ENCODE measurements around the gene MINDY2.

Gene MINDY2, protein sequence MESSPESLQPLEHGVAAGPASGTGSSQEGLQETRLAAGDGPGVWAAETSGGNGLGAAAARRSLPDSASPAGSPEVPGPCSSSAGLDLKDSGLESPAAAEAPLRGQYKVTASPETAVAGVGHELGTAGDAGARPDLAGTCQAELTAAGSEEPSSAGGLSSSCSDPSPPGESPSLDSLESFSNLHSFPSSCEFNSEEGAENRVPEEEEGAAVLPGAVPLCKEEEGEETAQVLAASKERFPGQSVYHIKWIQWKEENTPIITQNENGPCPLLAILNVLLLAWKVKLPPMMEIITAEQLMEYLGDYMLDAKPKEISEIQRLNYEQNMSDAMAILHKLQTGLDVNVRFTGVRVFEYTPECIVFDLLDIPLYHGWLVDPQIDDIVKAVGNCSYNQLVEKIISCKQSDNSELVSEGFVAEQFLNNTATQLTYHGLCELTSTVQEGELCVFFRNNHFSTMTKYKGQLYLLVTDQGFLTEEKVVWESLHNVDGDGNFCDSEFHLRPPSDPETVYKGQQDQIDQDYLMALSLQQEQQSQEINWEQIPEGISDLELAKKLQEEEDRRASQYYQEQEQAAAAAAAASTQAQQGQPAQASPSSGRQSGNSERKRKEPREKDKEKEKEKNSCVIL

DNA sequence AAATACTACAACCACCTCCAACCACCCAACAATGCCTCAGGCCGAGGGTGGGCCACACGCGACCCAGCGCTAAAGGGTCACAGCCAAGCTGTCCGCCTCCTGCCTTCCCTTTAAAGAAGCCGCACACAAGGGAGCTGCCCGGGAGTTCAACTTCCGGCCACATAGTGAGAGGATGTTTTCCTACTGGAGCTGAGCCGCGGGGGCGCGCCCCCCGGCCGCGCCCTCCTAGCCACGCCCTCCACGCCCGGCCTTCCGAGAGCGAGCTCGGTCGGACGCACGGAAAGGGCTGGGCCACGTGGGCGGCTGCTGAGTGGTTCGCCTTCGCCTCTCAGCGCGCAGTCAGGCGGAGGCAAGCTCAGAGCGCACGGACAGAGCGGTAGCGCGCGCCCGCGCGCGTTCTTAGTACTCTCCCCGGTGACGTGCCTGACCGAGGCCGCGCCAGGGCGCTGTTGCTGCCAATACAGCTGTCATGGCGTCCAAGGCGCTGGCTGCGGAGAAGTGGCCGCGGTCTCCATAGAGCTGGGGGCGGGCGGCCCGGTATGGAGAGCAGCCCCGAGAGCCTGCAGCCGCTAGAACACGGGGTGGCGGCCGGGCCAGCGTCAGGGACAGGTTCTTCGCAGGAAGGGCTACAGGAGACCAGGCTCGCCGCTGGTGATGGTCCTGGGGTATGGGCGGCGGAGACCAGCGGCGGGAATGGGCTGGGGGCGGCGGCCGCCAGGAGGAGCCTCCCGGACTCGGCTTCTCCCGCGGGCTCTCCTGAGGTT, at the start of gene MINDY2:
MINDY2 (plus strand) TSS at position 446 of the 764 bp plus-strand sequence; CDS start at position 540, 94 bp downstream.
- peak within 1 kb of the TSS; percentile 95 for H3K9ac ChIP-seq (ENCODE audit: insufficient read length, low read depth)
- DNase-seq (ENCODE audit: low read depth, low spot score) = peak; percentile 98
- TF ChIP-seq SUZ12 (IDR thresholded peaks at IDR 0.05; ENCODE audit: extremely low read depth, insufficient read depth, insufficient read length) = no peak
- no peak for TF ChIP-seq ZNF274 (IDR thresholded peaks at IDR 0.05; ENCODE audit: low read depth, low read length)
- peak; percentile 81 for TF ChIP-seq YY1 (IDR thresholded peaks at IDR 0.05; ENCODE audit: insufficient read depth, insufficient read length)
- H3K4me3 ChIP-seq (ENCODE audit: insufficient read length, low read depth) = peak within 1 kb of the TSS; percentile 97
- H3K4me1 ChIP-seq (ENCODE audit: insufficient read depth, insufficient read length) = no peaks in the 10 kb centered on the region
- H3K9me3 ChIP-seq (ENCODE audit: insufficient read depth, low read length) = no peaks in the 10 kb centered on the region
- H3K36me3 ChIP-seq (ENCODE audit: insufficient read depth, insufficient read length, low read length) = no peaks in the 10 kb centered on the region
- no peaks in the 10 kb centered on the region for H3K27me3 ChIP-seq (ENCODE audit: insufficient read depth, insufficient read length)

DNA sequence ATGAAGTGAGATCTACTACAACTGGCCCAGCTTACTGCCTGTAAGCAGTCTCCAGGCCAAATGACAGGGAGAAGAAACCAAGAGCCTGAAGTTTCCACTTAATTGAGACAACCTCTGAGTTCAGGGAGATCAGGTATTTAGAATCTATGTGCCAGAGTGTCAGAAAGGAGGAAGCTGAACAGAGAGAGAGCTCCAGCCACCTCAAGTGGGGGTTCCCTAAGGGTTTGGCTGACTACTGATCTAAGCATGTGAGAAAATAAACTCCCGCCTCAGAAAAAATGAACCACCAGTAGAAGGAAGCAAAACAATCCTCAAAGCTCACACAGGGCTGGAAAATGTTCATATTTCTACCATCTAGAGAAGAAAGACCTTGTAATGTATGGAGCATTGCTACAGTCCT, 46.6 kb upstream of the MINDY2 start:
- TF ChIP-seq YY1 (IDR thresholded peaks at IDR 0.05; ENCODE audit: insufficient read depth, insufficient read length) (no peak), ZNF274 (IDR thresholded peaks at IDR 0.05; ENCODE audit: low read depth, low read length) (no peak), SUZ12 (IDR thresholded peaks at IDR 0.05; ENCODE audit: extremely low read depth, insufficient read depth, insufficient read length) (no peak)
- Histone ChIP-seq H3K4me1 (ENCODE audit: insufficient read depth, insufficient read length) (no peaks in the 10 kb centered on the region), H3K9me3 (ENCODE audit: insufficient read depth, low read length) (no peaks in the 10 kb centered on the region), H3K27me3 (ENCODE audit: insufficient read depth, insufficient read length) (no peaks in the 10 kb centered on the region), H3K36me3 (ENCODE audit: insufficient read depth, insufficient read length, low read length) (peaks cover 2% of the 10 kb centered on the region), H3K4me3 (ENCODE audit: insufficient read length, low read depth) (no peak overlapping the region), H3K9ac (ENCODE audit: insufficient read length, low read depth) (no peak overlapping the region)
- no peak for DNase-seq (ENCODE audit: low read depth, low spot score)

DNA sequence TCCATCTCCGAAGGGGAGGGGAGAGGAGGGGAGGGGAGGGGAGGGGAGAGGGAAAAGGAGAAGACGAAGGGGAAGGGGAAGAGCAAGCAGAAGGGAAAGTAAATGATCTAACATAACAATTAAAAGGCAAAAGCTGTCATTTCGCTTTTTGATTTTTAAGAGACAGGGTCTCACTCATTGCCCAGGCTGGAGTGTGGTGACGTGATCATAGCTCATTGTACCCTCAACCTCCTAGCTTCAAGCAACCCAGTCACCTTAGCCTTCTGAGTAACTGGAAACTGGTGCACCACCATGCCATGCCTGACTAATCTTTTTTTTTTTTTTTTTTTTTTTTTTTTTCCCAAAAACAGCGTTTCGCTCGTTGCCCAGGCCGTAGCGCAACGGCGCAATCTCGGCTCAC, 44.2 kb upstream of the MINDY2 start:
- Histone ChIP-seq H3K27me3 (ENCODE audit: insufficient read depth, insufficient read length) (no peaks in the 10 kb centered on the region), H3K4me3 (ENCODE audit: insufficient read length, low read depth) (no peak overlapping the region), H3K9me3 (ENCODE audit: insufficient read depth, low read length) (no peaks in the 10 kb centered on the region), H3K36me3 (ENCODE audit: insufficient read depth, insufficient read length, low read length) (peaks cover 5% of the 10 kb centered on the region), H3K4me1 (ENCODE audit: insufficient read depth, insufficient read length) (no peaks in the 10 kb centered on the region), H3K9ac (ENCODE audit: insufficient read length, low read depth) (no peak overlapping the region)
- DNase-seq (ENCODE audit: low read depth, low spot score) = no peak
- TF ChIP-seq ZNF274 (IDR thresholded peaks at IDR 0.05; ENCODE audit: low read depth, low read length) (no peak), YY1 (IDR thresholded peaks at IDR 0.05; ENCODE audit: insufficient read depth, insufficient read length) (no peak), SUZ12 (IDR thresholded peaks at IDR 0.05; ENCODE audit: extremely low read depth, insufficient read depth, insufficient read length) (no peak)

DNA sequence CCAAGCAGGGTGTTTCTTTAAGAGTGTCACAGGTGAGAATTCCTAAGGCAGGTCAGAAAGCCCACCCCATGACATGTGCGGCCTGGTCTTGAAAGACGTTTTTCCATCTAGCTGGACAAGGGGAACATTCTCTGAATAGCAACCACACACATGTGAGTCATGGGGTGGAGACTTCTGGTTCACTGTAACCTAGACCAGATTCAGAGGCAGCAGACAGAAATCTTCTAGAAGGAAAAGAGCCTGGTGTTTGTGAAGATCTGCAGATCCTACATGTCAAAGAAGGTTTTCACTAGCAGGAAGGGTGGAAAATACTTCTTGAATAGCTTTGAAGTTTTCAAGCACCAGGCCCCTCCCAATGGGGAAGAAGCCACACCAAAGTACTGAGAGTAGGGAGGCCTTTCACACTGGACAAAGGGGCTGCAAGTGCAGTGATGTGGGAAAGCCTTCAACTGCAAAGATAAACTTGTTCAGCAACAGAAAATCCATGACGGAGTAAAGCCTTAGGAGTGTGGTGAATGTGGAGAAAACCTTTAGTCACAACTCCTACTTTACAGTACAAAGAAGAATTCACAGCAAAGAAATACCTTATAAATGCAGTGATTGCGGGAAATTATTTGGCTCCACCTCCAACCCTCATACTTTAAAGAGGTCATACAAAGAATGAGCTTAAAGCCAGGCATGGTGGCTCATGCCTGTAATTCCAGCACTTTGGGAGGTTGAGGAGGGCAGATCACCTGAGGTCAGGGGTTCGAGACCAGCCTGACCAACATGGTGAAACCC, 39.2 kb upstream of the MINDY2 start:
- Histone ChIP-seq H3K27me3 (ENCODE audit: insufficient read depth, insufficient read length) (no peaks in the 10 kb centered on the region), H3K4me3 (ENCODE audit: insufficient read length, low read depth) (no peak overlapping the region), H3K4me1 (ENCODE audit: insufficient read depth, insufficient read length) (no peaks in the 10 kb centered on the region), H3K9me3 (ENCODE audit: insufficient read depth, low read length) (no peaks in the 10 kb centered on the region), H3K9ac (ENCODE audit: insufficient read length, low read depth) (no peak overlapping the region), H3K36me3 (ENCODE audit: insufficient read depth, insufficient read length, low read length) (peaks cover 5% of the 10 kb centered on the region)
- no peak for DNase-seq (ENCODE audit: low read depth, low spot score)
- TF ChIP-seq ZNF274 (IDR thresholded peaks at IDR 0.05; ENCODE audit: low read depth, low read length) (no peak), YY1 (IDR thresholded peaks at IDR 0.05; ENCODE audit: insufficient read depth, insufficient read length) (no peak)

DNA sequence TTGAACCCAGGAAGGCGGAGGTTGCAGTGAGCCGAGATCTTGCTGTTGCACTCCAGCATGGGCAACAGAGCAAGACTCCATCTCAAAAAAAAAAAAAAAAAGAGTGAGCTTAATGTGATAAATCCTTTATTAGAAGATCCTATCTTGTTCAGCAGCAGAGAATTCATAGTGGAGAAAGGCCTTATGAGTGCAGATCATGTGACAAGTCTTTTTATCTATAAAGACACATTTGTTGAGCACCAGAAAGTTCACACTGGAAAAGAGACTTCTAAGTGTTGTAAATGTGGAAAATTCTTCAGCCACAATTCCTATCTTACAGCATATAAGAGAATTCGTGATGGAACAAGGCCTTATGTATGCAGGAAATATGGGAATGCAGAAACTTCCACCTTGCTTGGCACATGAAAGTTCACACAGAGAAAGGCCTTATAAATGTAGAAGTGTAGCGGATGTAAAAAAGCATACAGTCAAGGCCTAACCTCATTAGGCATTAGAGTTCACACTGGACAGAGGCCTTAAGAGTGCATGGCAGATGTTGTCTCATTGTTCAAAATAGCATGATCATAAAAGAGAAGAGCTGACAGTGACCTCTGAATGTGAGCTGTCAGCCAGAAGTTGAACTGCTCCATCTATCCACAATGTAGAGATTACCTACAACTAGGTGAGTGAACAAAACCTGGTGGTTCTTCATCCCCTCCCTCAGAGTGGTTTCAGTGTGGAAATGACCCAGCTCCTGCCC, 38.3 kb upstream of the MINDY2 start:
- H3K36me3 ChIP-seq (ENCODE audit: insufficient read depth, insufficient read length, low read length) = peaks cover 5% of the 10 kb centered on the region
- TF ChIP-seq SUZ12 (IDR thresholded peaks at IDR 0.05; ENCODE audit: extremely low read depth, insufficient read depth, insufficient read length) (no peak), ZNF274 (IDR thresholded peaks at IDR 0.05; ENCODE audit: low read depth, low read length) (no peak), YY1 (IDR thresholded peaks at IDR 0.05; ENCODE audit: insufficient read depth, insufficient read length) (no peak)
- H3K9ac ChIP-seq (ENCODE audit: insufficient read length, low read depth) = no peak overlapping the region
- H3K9me3 ChIP-seq (ENCODE audit: insufficient read depth, low read length) = no peaks in the 10 kb centered on the region
- H3K4me1 ChIP-seq (ENCODE audit: insufficient read depth, insufficient read length) = no peaks in the 10 kb centered on the region
- no peak for DNase-seq (ENCODE audit: low read depth, low spot score)
- H3K27me3 ChIP-seq (ENCODE audit: insufficient read depth, insufficient read length) = no peaks in the 10 kb centered on the region
- no peak overlapping the region for H3K4me3 ChIP-seq (ENCODE audit: insufficient read length, low read depth)

DNA sequence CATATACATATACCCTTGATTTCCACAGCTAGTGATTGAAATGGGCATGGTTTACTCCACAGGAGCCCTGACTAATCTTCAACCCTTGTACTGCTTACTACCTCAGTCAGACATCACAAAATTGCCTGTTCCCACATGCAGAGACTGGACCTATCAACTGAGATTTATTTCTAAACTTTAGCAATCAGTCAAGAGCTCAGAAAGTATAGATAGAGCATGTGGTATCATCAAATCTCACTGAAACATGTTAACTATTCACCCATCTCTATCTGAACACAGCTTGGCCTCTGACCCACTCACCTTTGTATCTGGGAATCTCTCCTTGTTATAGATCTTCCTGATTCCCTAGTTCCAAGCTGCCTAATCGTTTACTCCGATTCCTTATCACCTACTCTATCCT, 36.2 kb upstream of the MINDY2 start:
- Histone ChIP-seq H3K4me1 (ENCODE audit: insufficient read depth, insufficient read length) (no peaks in the 10 kb centered on the region), H3K9me3 (ENCODE audit: insufficient read depth, low read length) (no peaks in the 10 kb centered on the region), H3K36me3 (ENCODE audit: insufficient read depth, insufficient read length, low read length) (no peaks in the 10 kb centered on the region), H3K27me3 (ENCODE audit: insufficient read depth, insufficient read length) (no peaks in the 10 kb centered on the region), H3K9ac (ENCODE audit: insufficient read length, low read depth) (no peak overlapping the region), H3K4me3 (ENCODE audit: insufficient read length, low read depth) (no peak overlapping the region)
- TF ChIP-seq ZNF274 (IDR thresholded peaks at IDR 0.05; ENCODE audit: low read depth, low read length) (no peak), SUZ12 (IDR thresholded peaks at IDR 0.05; ENCODE audit: extremely low read depth, insufficient read depth, insufficient read length) (no peak), YY1 (IDR thresholded peaks at IDR 0.05; ENCODE audit: insufficient read depth, insufficient read length) (no peak)
- DNase-seq (ENCODE audit: low read depth, low spot score) = no peak

Measured in NT2/D1 (cell line).